AG09309 (cell line): Measurements from ENCODE around the gene GREB1L.

ENCODE experiments used
- DNase-seq: peaks from one replicate; pipeline ENCODE4 v3.0.0-alpha.2; 2010; ENCODE audit warnings: low read depth
- H3K4me3 ChIP-seq: 2 replicates; pipeline ENCODE4 v1.5.1; 2011; ENCODE audit warnings: mild to moderate bottlenecking, low read depth, low read length, moderate library complexity; ENCODE audit not compliant: control insufficient read depth
- CTCF ChIP-seq: IDR thresholded peaks from 2 replicates; pipeline ENCODE4 v1.5.1; 2011; ENCODE audit warnings: mild to moderate bottlenecking, low read depth, low read length, inconsistent platforms; ENCODE audit not compliant: insufficient read depth, control insufficient read depth; ENCODE audit errors: missing control alignments

Gene GREB1L

GRCh38 chr18:21448299-21448698, 206.3 kb downstream of the GREB1L start:
- TF ChIP-seq CTCF: no peak
- no peak for DNase-seq
- H3K4me3 ChIP-seq: no peak overlapping the region

- no peak for DNase-seq
- no peak for TF ChIP-seq CTCF
- H3K4me3 ChIP-seq: no peak overlapping the region
Observed at GRCh38 chr18:21449367-21450290, 207.6 kb downstream of the GREB1L start.

- DNase-seq: no peak
- H3K4me3 ChIP-seq: no peak overlapping the region
- no peak for TF ChIP-seq CTCF
Observed at GRCh38 chr18:21450503-21450902, 208.5 kb downstream of the GREB1L start.

- H3K4me3 ChIP-seq: no peak overlapping the region
- DNase-seq: no peak
- TF ChIP-seq CTCF: no peak
Observed at GRCh38 chr18:21450913-21451312, 208.9 kb downstream of the GREB1L start.

- no peak for TF ChIP-seq CTCF
- H3K4me3 ChIP-seq: no peak overlapping the region
- DNase-seq: no peak
Observed at GRCh38 chr18:21451851-21452250, 209.8 kb downstream of the GREB1L start.

GRCh38 chr18:21452276-21452780, 210.3 kb downstream of the GREB1L start:
- DNase-seq: no peak
- no peak for TF ChIP-seq CTCF
- no peak overlapping the region for H3K4me3 ChIP-seq
